Heart left ventricle (tissue), 16 donors: Measurements from ENCODE around the gene SCYGR6. TPM values are rescaled to one million over a fixed set of nuclear protein-coding genes. Genes with fewer than 3 reads are reported as not detected.

ENCODE experiments used
- ATAC-seq, 4 donors: fragments of 200-7000 bp; cut with Tn5 transposase; one replicate each; pipeline ENCODE4 v1.9.1; 2020 to 2022; ENCODE audit warnings: moderate library complexity in 4 of 4, mild to moderate bottlenecking in 3 of 4, moderate number of reproducible peaks in 1 of 4
- DNase-seq, 5 donors: peaks; one replicate each; pipeline ENCODE4 v3.0.0-alpha.2; 2020
- H3K27ac ChIP-seq, 12 donors: fragments of 200-600 bp; sonication (generic) in 4 of 12; one replicate each; pipeline versions ENCODE4 v1.5.0 to v1.8.0; 2016 to 2022; ENCODE audit warnings: mild to moderate bottlenecking in 2 of 12
- H3K27me3 ChIP-seq, 9 donors: fragments of 200-600 bp; sonication (generic) in 2 of 9; one replicate each; pipeline versions ENCODE4 v1.5.1 to v1.8.0; 2016 to 2022; ENCODE audit warnings: mild to moderate bottlenecking in 3 of 9
- H3K36me3 ChIP-seq, 9 donors: fragments of 200-600 bp; sonication (generic) in 2 of 9; one replicate each; pipeline versions ENCODE4 v1.5.0 to v1.8.0; 2018 to 2022; ENCODE audit warnings: mild to moderate bottlenecking in 2 of 9
- H3K4me1 ChIP-seq, 12 donors: fragments of 200-600 bp; sonication (generic) in 4 of 12; one replicate each; pipeline versions ENCODE4 v1.5.0 to v1.8.0; 2016 to 2022; ENCODE audit warnings: mild to moderate bottlenecking in 3 of 12
- H3K4me3 ChIP-seq, 12 donors: fragments of 200-600 bp; sonication (generic) in 4 of 12; one replicate each; pipeline versions ENCODE4 v1.5.0 to v1.8.0; 2017 to 2022; ENCODE audit warnings: mild to moderate bottlenecking in 9 of 12, moderate library complexity in 4 of 12
- H3K9me3 ChIP-seq, 12 donors: fragments of 200-600 bp; sonication (generic) in 4 of 12; one replicate each; pipeline versions ENCODE4 v1.5.0 to v1.8.0; 2016 to 2022; ENCODE audit warnings: mild to moderate bottlenecking in 1 of 12
- CTCF ChIP-seq, 12 donors: fragments of 200-600 bp; sonication (generic) in 4 of 12; IDR thresholded peaks; one replicate each; pipeline versions ENCODE4 v1.5.0 to v1.8.0; 2018 to 2022; ENCODE audit warnings: antibody characterized with exemption in 12 of 12, mild to moderate bottlenecking in 5 of 12
- POLR2A ChIP-seq, 2 donors: fragments of 450-650 bp; IDR thresholded peaks; one replicate each; pipeline ENCODE4 v1.6.1; 2017; ENCODE audit warnings: antibody characterized with exemption in 2 of 2, mild to moderate bottlenecking in 2 of 2, moderate library complexity in 2 of 2
- WGBS, 4 donors: extraction: QIAGEN DNeasy Blood & Tissue Kit in 2 of 4; methylation state at CpG; one replicate each; pipeline versions ENCODE4 v1.1.5 to v1.1.7; 2013 to 2018; 5-methylcytosine and 5-hydroxymethylcytosine counted together
- intact Hi-C, 10 donors: fragments of 100-400 bp; cut with DNase I; formaldehyde crosslinking; loops; one replicate each; pipeline versions ENCODE4 v1.11.1 to v1.14.2; 2022
- polyA plus RNA-seq, 2 donors: library from polyadenylated mRNA; stranded (reverse); fragments of 200-250 nt; gene quantifications; one replicate each; pipeline ENCODE4 v1.2.3, GENCODE V29; 2013
- total RNA-seq, 9 donors: library from RNA; depleted of rRNA in 2 of 9; stranded (reverse); fragments of >200 nt in 2 of 9; fragmentation: NEBNext Ultra II Directional in 3 of 9; extraction: Animal tissue kit (Norgen Biotek cat#: 25700) in 3 of 9; gene quantifications; one replicate each; pipeline versions ENCODE4 v1.1.0 to v1.2.4, GENCODE V29; 2016 to 2023
- donor health status: ischemic (EF 13 %, LVEDD 7.1; RV severe dilation, severe dysfunction).
- donor health status: healthy with polysubstance abuse.
- donor health status: DM: no; HTN: yes; CAD: no.
- donor health status: DM: no; HTN: no; CAD: no.
- donor health status: ischemic (EF 25% LVEDD 6.9; RV normal size, moderate dysfunction).
- donor health status: ischemic (EF 25% LVEDD 5.7; RV mildly dilated, moderate dysfunction).
- donor health status: healthy.
- donor health status: DM: yes; HTN: yes; CAD: no.
- donor health status: ischemic (EF 35%, LVEDD 5.7; RV mildly dilated, moderate dysfunction).
- donor health status: nonischemic (EF 11% LVEDD 7.7; RV severe dilation, severe dysfunction).
- donor health status: DM: yes; HTN: yes; CAD: no.
- donor health status: PGD.
- donor health status: ischemic (EF 29% LVEDD 5.4; RV normal size, mild dysfunction).
- donor health status: nonischemic (EF 23%, LVEDD 6.1; RV moderate dilation, normal function).

Gene SCYGR6
- total and polyA plus RNA-seq, 11 donors = not detected

- no peak for ATAC-seq
- intact Hi-C loops = loop anchor here (2.0 to 10.0 kb wide), 10 partner anchors 109 to 633 kb away; partner anchors contain the start of gene AGFG1 (in 7 of the 10)
Observed at GRCh38 chr2:227767830-227768229, 43.3 kb upstream of the SCYGR6 start.

DNA sequence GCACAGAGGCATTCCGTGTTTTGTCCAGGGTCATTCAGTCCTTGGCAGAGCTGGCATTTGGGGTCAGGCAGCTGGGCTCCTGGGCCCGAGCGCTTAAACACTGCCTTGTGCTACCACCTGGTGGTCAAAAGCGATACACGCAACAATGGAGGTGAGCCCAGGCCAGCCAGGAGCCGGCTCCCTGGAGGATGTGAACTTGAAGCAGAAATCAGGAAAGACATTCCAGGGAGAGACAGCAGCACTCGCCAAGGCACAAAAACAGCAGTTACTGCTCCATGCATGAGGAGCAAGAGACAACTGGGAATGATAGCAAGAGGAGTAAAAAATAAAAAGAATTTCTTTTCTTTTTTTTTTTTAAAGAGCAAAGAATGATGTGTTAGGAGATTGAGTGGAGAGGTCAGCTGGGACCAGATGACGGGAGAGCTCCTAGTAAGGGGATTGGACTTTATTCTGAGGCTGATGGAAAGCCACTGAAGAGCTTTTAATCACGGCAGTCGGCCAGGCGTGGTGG lies 41.9 kb upstream of the SCYGR6 start:
- WGBS, 4 donors = 19 to 26% (median 22%) methylated on average over 11 of the region's 11 CpGs
- no peaks in the 10 kb centered on the region for H3K36me3 ChIP-seq
- H3K27me3 ChIP-seq = no peaks in the 10 kb centered on the region
- intact Hi-C loops = loop anchor here (1.0 to 10.0 kb wide), 12 partner anchors 108 to 632 kb away; partner anchors contain the start of gene AGFG1 (in 7 of the 10)
- peak overlapping the region in 2 of 12 donors; percentile 4 to 42 for H3K27ac ChIP-seq
- H3K9me3 ChIP-seq = no peaks in the 10 kb centered on the region
- DNase-seq (peak; percentile 66 to 84 (median 81)), ATAC-seq (peak; percentile 85 to 99 (median 97))
- peaks cover 0 to 10% (median 5%) of the 10 kb centered on the region in 12 donors for H3K4me1 ChIP-seq
- H3K4me3 ChIP-seq = no peak overlapping the region
- peak; percentile 71 to 91 (median 87) for TF ChIP-seq CTCF (IDR thresholded peaks at IDR 0.05)
- no peak for TF ChIP-seq POLR2A (IDR thresholded peaks at IDR 0.05)

More at GRCh38 chr2:227767830-227768229, 43.3 kb upstream of the SCYGR6 start:
- no peaks in the 10 kb centered on the region for H3K36me3 ChIP-seq
- H3K27ac ChIP-seq = no peak overlapping the region
- DNase-seq = peak in 1 of 5 donors; percentile 65
- H3K4me3 ChIP-seq = no peak overlapping the region
- 90 to 95% (median 92%) methylated on average over 17 to 22 of the region's 22 CpGs for WGBS, 4 donors
- H3K4me1 ChIP-seq = peaks cover 0 to 10% (median 5%) of the 10 kb centered on the region in 12 donors
- H3K27me3 ChIP-seq = no peaks in the 10 kb centered on the region
- no peaks in the 10 kb centered on the region for H3K9me3 ChIP-seq
- TF ChIP-seq POLR2A (IDR thresholded peaks at IDR 0.05) (no peak), CTCF (IDR thresholded peaks at IDR 0.05) (no peak)

DNA sequence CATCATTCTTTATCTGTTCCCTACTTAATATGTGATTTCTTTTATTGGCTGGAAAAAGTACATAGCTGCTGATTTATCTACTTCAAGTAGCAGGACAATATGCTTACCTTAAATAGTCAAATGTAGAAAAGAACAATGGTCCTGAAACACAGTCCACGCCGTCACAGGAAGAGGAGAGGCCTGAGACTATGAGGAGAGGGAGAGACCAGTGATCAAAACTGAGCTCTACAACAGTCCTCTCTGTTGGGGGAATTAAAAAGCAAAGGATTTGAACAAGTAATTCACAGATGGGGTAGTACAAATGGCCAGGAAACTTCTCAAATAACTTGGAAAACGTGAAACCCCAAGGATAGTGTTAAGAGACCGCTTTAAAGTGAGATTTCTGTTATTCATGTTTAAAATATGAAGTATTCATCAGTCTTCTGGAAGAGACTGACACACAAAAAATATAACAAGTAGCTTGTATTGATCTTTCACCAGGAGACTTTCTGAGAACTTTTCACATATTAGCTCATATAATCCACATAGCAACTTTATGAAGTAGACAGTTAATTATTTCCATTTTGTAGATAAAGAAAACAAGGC lies 41.3 kb upstream of the SCYGR6 start:
- DNase-seq (no peak), ATAC-seq (peak in 2 of 4 donors; percentile 10 to 28)
- intact Hi-C loops = loop anchor here (1.0 to 10.0 kb wide), 12 partner anchors 107 to 631 kb away; partner anchors contain the start of gene AGFG1 (in 7 of the 10)

More for the DNA sequence above, 41.3 kb upstream of the SCYGR6 start:
- H3K4me1 ChIP-seq = peaks cover 0 to 10% (median 5%) of the 10 kb centered on the region in 12 donors
- peak overlapping the region in 4 of 12 donors; percentile 1 to 47 (median 23) for H3K27ac ChIP-seq
- no peaks in the 10 kb centered on the region for H3K36me3 ChIP-seq
- no peaks in the 10 kb centered on the region for H3K9me3 ChIP-seq
- no peak overlapping the region for H3K4me3 ChIP-seq
- WGBS, 4 donors = 37 to 53% (median 43%) methylated on average over 4 of the region's 4 CpGs
- no peak for TF ChIP-seq POLR2A (IDR thresholded peaks at IDR 0.05)
- TF ChIP-seq CTCF (IDR thresholded peaks at IDR 0.05) = no peak
- H3K27me3 ChIP-seq = no peaks in the 10 kb centered on the region
